Measurements from ENCODE around the gene BCL2L11.
A peak's percentile ranks its signal among the peaks of the same experiment; 100 is the strongest.
"Not testable (repeated sequence)": the region's sequence is repeated elsewhere in the genome, so short reads cannot be mapped to it uniquely, and the experiment has no call there.

The BCL2L11 gene, protein sequence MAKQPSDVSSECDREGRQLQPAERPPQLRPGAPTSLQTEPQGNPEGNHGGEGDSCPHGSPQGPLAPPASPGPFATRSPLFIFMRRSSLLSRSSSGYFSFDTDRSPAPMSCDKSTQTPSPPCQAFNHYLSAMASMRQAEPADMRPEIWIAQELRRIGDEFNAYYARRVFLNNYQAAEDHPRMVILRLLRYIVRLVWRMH

DNA sequence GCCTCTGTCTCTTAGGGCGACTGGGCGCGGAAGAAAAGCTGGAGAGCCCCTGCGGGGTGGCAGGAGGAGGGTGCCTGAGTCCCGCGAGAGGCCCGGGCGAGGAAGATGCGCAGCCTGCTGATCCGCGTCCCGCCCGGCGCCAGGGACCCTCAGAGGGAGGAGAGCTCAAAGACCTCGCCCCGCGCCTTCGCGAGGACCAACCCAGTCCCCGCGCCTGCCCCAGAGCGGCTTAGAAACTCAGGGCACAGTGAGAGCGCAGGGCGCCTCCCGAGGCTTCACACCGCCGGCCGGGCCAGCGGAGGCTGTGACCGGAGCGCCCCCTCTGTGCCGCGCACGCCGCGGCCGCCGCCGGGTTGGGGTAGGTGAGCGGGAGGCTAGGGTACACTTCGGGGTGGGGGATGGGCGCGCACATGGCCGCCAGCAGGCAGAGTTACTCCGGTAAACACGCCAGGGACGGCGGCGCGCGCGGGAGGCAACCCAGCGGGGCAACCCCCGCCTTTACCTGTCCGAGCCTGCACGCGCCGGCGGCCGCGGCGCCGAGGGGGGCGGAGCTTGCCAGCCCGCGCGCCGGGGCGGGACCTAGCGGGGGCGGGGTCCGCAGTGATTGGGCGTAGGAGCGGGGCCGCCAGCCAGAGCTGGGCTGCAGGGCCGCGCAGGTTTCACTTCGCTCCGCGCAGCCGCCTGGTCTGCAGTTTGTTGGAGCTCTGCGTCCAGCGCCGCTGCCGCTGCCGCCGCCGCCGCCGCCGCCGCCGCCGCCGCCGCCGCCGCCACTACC is at the start of gene BCL2L11:
Gene BCL2L11 (plus strand): TSS at position 662 of the 775 bp plus-strand sequence. CDS start 2,832 bp downstream, outside the sequence.
- DNase-seq = peak; percentile 95

- peak; percentile 73 for DNase-seq
These were observed 49.0 kb upstream of the BCL2L11 start for GRCh38 chr2:111071600-111072171.

GRCh38 chr2:111072220-111072871 is 48.4 kb upstream of the BCL2L11 start:
- no peak for DNase-seq

DNA sequence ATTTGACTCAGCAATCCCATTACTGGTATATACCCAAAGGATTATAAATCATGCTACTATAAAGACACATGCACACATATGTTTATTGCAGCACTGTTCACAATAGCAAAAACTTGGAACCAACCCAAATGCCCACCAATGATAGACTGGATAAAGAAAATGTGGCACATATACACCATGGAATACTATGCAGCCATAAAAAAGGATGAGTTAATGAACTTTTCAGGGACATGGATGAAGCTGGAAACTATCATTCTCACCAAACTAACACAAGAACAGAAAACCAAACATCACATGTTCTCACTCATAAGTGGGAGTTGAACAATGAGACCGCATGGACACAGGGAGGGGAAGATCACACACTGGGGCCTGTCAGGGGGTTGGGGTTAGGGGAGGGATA is 38.1 kb upstream of the BCL2L11 start:
- DNase-seq = not testable (repeated sequence)

DNA sequence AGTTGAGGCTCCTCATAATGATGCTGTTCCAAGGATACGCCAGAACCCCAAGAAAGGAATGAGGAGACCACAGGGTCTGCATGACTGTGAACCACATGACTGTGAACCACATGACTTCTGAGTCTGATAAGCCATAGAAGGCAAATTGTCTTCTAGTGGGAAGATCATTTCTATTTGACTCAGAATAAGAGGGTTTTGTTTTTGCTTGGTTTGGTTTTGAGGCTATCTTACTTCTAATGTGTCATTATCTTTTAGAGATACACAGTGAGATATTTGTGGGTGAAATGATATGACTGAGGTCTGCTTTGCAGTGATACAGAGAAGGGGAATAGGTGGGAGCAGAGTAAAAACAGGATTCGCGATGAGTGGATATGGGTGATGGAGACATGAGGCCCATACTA is 28.9 kb upstream of the BCL2L11 start:
- DNase-seq = no peak

DNA sequence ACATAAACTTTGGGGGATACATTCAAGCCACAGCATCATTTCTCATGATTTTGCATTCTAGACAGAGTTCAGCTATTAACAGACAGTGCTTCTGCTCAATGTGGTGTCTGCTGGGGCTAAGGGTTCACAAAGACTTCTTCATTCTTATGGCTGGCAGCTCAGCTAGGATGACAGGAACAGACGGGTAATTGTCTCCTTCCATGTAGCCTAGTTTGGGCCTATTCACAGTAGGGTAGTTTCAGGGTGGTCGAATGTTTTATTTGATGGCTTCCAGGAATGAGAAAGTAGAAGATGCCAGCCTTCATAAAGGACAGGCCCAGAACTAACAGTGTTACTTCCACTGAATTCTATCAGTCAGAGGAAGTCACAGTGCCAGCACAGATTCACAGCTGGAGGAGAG is 26.0 kb upstream of the BCL2L11 start:
- no peak for DNase-seq

DNA sequence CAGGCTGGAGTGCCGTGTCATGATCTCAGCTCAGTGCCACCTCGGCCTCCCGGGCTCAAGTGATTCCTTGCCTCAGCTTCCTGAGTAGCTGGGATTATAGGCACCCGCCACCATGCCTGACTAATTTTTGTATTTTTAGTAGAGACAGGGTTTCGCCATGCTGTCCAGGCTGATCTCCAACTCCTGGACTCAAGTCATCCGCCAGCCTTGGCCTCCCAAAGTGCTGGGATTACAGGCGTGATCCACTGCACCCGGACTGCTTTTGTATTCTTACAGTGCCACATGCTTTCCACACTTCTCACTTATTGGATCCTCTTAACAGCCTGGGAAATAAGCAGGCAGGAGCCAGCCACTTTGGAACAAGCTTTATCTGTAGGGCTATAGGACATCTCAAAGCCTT is 25.3 kb upstream of the BCL2L11 start:
- no peak for DNase-seq

GRCh38 chr2:111099402-111099801 is 21.3 kb upstream of the BCL2L11 start:
- no peak for DNase-seq

- peak; percentile 62 for DNase-seq
These were observed 20.5 kb upstream of the BCL2L11 start for GRCh38 chr2:111100087-111100764.

- peak; percentile 25 for DNase-seq
These were observed 19.9 kb upstream of the BCL2L11 start for GRCh38 chr2:111100765-111101162.

- DNase-seq = no peak
These were observed 19.1 kb upstream of the BCL2L11 start for GRCh38 chr2:111101592-111101991.

GRCh38 chr2:111102216-111102615 is 18.5 kb upstream of the BCL2L11 start:
- no peak for DNase-seq

DNA sequence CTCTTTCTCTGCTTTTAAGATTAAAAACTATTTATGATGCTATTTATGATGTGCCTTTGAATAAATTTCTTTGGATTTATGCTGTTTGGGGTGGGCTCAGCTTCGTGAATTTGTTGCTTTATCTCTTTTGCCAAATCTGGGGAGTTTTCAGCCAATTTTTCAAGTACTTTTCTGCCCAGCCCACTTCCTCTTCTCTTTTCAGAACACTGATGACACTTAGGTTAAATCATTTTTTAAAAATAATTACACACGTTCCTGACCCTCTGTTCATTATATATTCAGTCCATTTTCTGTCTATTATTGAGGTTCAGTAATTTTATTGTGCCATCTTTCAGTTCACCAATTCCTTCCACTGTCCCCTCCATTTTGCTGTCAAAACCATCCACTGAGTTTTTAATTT is 14.8 kb upstream of the BCL2L11 start:
- no peak for DNase-seq

DNA sequence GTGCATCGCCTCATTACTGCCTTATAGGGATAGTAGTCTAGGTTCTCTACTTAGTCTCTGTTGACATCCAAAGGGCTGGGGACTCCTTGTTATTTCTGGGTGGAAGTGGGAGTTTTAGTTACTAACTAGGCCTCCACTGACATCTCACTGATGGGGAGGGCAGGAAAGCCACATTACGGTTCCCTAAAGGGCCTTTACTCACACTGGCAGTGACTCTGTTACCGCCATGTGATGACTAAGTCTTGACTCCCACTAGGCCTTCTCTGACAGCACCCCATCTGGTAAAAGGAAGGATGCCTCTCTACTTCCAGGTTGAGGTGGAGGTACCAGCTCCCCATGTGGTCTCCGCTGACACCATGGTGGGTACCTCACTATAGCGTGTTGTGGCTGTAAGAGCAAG is 14.0 kb upstream of the BCL2L11 start:
- no peak for DNase-seq

GRCh38 chr2:111108745-111109271 is 11.9 kb upstream of the BCL2L11 start:
- no peak for DNase-seq

- DNase-seq = no peak
These were observed 9.5 kb upstream of the BCL2L11 start for GRCh38 chr2:111111101-111111755.

- DNase-seq = no peak
These were observed 6.9 kb upstream of the BCL2L11 start for GRCh38 chr2:111113838-111114237.

- DNase-seq = no peak
These were observed 4.5 kb upstream of the BCL2L11 start for GRCh38 chr2:111116011-111116746.

DNA sequence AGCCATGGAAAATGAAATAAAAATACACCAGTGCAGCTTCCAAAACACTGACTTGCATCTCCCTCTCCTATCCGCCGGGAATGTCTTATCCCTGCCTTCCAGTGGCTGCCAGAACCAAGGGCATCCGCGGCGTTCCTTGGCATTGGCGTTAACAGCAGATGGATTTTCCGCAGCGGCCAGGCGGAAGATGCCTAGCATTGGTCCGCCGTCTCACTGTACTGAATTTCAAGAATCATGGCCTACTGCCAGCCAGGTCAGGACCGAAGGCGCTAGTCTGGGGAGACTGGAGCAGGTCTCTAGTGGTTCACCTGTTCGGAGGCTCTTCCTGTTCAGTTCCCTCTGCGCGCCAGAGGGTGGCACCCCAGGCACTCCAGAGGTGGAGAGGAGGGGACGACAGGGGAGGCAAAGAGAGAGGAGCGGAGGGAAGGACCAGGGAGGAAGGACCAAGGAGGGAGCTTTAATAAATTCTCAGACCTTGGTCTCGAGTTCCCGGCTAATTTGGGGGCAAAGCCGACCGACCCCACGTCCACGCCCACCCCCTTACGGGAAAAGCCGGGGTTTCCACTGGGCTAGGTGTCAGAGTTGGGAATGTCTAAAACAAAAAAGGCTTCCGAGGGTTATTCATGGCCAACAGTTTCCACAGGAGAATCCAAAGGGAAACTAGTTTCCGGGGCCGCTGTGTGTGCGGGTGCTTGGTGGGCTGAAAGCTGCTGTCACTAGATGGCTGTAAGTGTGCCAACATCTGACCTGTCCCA is 3.7 kb upstream of the BCL2L11 start:
- DNase-seq = peak; percentile 76

DNA sequence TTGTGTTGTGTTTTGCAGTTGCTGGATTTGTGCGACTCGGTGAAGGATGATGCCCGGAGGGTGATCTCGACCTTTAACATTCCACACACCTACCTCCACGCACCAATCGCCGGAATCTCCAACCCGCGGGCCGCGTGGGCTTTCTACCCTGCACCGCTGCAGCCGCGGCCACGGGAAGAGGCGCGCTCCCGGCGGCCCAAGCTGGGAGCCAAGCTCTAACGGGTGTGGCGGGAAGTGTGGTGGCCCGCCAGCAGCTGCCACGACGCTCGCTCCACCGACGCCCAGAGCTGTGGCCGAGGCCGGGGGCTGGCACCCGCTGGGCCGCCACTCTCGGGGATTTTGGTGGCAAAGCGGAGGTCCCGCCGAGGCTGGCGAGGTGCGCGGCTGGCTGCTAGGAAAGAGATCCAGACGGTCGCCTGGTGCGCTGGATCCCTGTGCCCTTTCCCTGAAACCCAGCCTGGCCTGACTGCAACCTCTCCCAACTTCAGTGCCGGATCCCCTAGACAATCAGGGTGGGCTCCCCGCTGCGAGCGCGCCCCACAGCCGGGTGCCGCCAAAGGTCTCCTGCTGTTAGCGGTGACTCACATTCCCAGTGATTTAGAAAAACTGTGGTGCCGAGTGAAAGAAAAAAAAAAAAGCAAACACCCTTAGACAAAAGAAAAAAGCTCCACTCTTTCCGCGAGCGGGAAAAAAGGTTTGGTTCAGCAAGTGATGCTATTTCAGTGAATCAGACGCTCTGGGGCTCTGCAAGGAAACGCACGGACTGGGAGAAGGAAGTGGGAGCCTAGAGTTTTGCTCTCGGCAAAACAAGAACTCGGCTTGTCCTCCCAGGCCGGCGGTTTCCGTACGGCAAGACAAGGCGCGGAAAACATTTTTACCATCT is 2.9 kb upstream of the BCL2L11 start:
- DNase-seq = peak; percentile 3

All from NCI-H69 (cell line).